ENCODE data around the gene TSHZ2.
"Not testable (repeated sequence)": the region's sequence is repeated elsewhere in the genome, so short reads cannot be mapped to it uniquely, and the experiment has no call there.

TSHZ2 gene

DNA sequence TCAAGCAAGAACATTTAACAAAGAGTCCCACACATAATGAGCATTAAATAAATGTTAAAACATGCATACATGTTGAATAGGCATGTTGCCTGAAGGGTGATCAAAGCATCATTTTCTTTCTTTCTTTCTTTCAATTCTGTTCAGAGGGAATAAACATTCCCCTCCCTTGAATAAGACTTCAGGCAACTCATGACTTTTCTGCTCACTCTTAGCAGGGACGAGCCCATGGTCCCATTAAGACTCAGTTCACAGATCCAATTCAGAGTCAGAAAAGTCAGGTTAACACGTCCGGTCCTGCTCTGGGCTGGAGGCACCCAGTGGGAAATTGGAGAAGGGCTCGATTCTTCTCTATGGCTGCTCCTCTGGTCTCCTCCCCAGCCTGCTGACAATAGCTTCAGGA, 439.7 kb downstream of the TSHZ2 start:
- in situ Hi-C loops (cut with HindIII; ENCODE audit: low pct_ligation_motif_present, low sequenced_read_pairs): no loop called here
- TF ChIP-seq, protein P1, sequence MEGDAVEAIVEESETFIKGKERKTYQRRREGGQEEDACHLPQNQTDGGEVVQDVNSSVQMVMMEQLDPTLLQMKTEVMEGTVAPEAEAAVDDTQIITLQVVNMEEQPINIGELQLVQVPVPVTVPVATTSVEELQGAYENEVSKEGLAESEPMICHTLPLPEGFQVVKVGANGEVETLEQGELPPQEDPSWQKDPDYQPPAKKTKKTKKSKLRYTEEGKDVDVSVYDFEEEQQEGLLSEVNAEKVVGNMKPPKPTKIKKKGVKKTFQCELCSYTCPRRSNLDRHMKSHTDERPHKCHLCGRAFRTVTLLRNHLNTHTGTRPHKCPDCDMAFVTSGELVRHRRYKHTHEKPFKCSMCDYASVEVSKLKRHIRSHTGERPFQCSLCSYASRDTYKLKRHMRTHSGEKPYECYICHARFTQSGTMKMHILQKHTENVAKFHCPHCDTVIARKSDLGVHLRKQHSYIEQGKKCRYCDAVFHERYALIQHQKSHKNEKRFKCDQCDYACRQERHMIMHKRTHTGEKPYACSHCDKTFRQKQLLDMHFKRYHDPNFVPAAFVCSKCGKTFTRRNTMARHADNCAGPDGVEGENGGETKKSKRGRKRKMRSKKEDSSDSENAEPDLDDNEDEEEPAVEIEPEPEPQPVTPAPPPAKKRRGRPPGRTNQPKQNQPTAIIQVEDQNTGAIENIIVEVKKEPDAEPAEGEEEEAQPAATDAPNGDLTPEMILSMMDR (IDR thresholded peaks at IDR 0.05; ENCODE audit: low read depth, low read length, missing control alignments): no peak
- no peak for DNase-seq

GRCh38 chr20:53412577-53413185, 440.5 kb downstream of the TSHZ2 start:
- TF ChIP-seq, protein P1 (IDR thresholded peaks at IDR 0.05; ENCODE audit: low read depth, low read length, missing control alignments): no peak
- Histone ChIP-seq H3K27ac (no peak overlapping the region), H3K36me3 (replicated peaks) (no peaks in the 10 kb centered on the region), H3K27me3 (replicated peaks) (no peaks in the 10 kb centered on the region), H3K4me3 (ENCODE audit: low read depth, low read length) (no peak overlapping the region)
- DNase-seq: no peak
- in situ Hi-C loops (cut with HindIII; ENCODE audit: low pct_ligation_motif_present, low sequenced_read_pairs): no loop called here

More for the DNA sequence above, 439.7 kb downstream of the TSHZ2 start:
- Histone ChIP-seq H3K36me3 (replicated peaks) (no peaks in the 10 kb centered on the region), H3K27me3 (replicated peaks) (no peaks in the 10 kb centered on the region), H3K4me3 (ENCODE audit: low read depth, low read length) (no peak overlapping the region), H3K27ac (no peak overlapping the region)

DNA sequence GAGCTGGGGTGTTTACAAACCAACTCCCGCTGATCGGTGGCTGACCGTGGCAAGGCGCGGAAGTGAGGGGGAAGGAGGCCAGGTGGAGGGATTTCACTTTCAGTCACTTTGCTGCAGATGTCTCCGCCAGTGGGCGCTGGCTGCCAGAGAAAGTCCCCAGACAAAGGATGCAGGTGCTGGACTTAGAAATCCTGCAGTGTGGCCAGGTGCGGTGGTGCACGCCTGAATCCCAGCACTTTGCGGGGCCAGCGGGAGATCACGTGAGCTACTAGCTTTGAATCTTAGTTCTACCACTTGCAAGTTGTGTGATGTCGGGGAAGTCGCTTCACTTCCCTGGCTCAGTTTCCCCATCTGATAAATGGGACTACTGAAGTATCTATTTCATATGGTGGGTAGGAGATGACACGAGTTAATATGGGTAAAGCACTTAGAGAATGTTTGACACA, 441.1 kb downstream of the TSHZ2 start:
- in situ Hi-C loops (cut with HindIII; ENCODE audit: low pct_ligation_motif_present, low sequenced_read_pairs): no loop called here
- Histone ChIP-seq H3K4me3 (ENCODE audit: low read depth, low read length) (no peak overlapping the region), H3K27me3 (replicated peaks) (no peaks in the 10 kb centered on the region), H3K36me3 (replicated peaks) (no peaks in the 10 kb centered on the region), H3K27ac (no peak overlapping the region)
- DNase-seq: no peak
- TF ChIP-seq, protein P1 (IDR thresholded peaks at IDR 0.05; ENCODE audit: low read depth, low read length, missing control alignments): peak; percentile 25

- H3K36me3 ChIP-seq (replicated peaks); H3K27me3 ChIP-seq (replicated peaks); DNase-seq; H3K4me3 ChIP-seq (ENCODE audit: low read depth, low read length); in situ Hi-C loops (cut with HindIII; ENCODE audit: low pct_ligation_motif_present, low sequenced_read_pairs); H3K27ac ChIP-seq: not testable (repeated sequence)
Observed at GRCh38 chr20:53413845-53414244, 441.7 kb downstream of the TSHZ2 start.

DNA sequence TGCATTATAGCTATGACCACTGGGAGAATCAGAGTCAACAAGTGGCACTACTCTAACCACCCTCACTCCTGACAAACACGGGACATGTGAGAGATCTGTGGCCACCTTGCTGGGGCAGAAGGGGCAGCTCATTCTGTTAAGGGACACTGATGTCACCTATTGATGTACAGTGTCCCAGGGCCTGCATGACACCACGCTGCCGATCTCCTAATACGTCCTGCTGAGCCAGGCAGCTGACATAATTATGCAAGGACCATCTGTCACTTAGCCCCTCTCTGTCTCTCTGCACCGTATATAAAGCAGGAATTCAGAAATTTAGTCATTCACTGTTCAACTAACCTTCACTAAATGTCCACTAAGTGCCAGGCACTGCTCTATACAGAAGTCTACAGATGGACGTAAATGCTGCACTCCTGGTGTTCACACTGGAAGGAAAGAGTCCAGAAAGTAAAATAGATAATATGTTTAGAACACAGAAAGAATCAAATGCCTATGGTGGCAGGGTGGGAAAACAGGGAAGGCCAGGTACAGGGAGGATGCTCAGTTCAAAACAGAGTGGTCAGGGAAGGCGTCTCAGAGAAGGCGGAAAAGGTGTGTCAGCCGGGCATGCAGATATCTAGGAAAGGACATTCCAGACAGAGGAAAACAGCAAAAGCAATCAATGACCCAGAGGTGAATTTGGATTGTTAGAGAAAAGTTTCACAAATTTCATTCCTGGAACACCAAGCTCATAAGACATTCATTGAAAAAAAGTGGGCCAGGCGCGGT, 447.7 kb downstream of the TSHZ2 start:
- Histone ChIP-seq H3K4me3 (ENCODE audit: low read depth, low read length) (no peak overlapping the region), H3K27me3 (replicated peaks) (no peaks in the 10 kb centered on the region), H3K27ac (no peak overlapping the region), H3K36me3 (replicated peaks) (no peaks in the 10 kb centered on the region)
- TF ChIP-seq, protein P1 (IDR thresholded peaks at IDR 0.05; ENCODE audit: low read depth, low read length, missing control alignments): no peak
- DNase-seq: no peak
- in situ Hi-C loops (cut with HindIII; ENCODE audit: low pct_ligation_motif_present, low sequenced_read_pairs): no loop called here

GRCh38 chr20:53421343-53421742, 449.2 kb downstream of the TSHZ2 start:
- no peak overlapping the region for H3K27ac ChIP-seq
- no peaks in the 10 kb centered on the region for H3K27me3 ChIP-seq (replicated peaks)
- H3K36me3 ChIP-seq (replicated peaks): no peaks in the 10 kb centered on the region
- DNase-seq: no peak
- in situ Hi-C loops (cut with HindIII; ENCODE audit: low pct_ligation_motif_present, low sequenced_read_pairs): no loop called here
- no peak overlapping the region for H3K4me3 ChIP-seq (ENCODE audit: low read depth, low read length)
- TF ChIP-seq, protein P1 (IDR thresholded peaks at IDR 0.05; ENCODE audit: low read depth, low read length, missing control alignments): no peak
